ENCODE measurements around the gene KCNT2. TPM values are rescaled to one million over a fixed set of nuclear protein-coding genes. Genes with fewer than 3 reads are reported as not detected.

The KCNT2 gene
- total RNA-seq, 1 experiment from 2014 or later = 9.1 TPM

DNA sequence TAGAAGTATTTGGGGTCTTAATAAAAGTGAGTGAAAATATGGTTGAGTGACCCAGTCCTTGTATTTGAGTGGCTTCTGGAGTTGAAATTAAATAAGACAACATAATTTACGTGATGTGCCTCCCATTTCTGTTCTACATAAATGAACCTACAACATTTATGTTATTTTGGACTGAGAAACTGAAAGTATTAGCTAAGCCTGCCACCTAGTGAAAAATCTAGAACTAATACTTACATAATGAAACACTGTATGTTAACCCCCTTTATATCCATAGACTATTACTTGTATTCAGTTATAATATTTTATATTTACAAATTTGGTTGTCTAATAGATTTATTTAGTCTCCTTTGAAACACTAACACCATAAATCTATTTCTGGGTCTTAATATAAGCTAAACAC, 298.9 kb downstream of the KCNT2 start:
- no CpG with 5 or more reads among the region's 1 CpG for WGBS (ENCODE audit: extremely low coverage, insufficient read length, low lambda C conversion rate)
- Histone ChIP-seq H3K23ac (ENCODE audit: insufficient read length, low read depth, low read length) (no peak overlapping the region), H2BK20ac (ENCODE audit: low read depth, low read length, poor library complexity, severe bottlenecking) (no peak overlapping the region), H3K4me2 (ENCODE audit: insufficient read depth, insufficient read length, low read length) (no peak overlapping the region), H2BK120ac (ENCODE audit: low read depth, low read length, poor library complexity, severe bottlenecking) (no peak overlapping the region), H3K9me3 (ENCODE audit: control insufficient read depth, low read depth, low read length) (no peaks in the 10 kb centered on the region), H3K23me2 (ENCODE audit: insufficient read length, low read depth, low read length, poor library complexity, severe bottlenecking) (no peaks in the 10 kb centered on the region), H3T11ph (ENCODE audit: low read length) (no peak overlapping the region), H4K20me1 (ENCODE audit: control insufficient read depth, insufficient read depth, insufficient read length) (no peaks in the 10 kb centered on the region), H2BK12ac (ENCODE audit: insufficient read length, low read depth, low read length) (no peak overlapping the region), H3K4ac (ENCODE audit: low read depth, low read length) (no peak overlapping the region), H3K18ac (ENCODE audit: insufficient read length, low read depth, low read length) (no peak overlapping the region), H4K91ac (ENCODE audit: insufficient read length, low read depth, low read length) (no peak overlapping the region), H2AFZ (ENCODE audit: low read length) (no peak overlapping the region), H3K9ac (ENCODE audit: extremely low read depth, insufficient read length, low read length) (no peak overlapping the region), H3K79me1 (ENCODE audit: insufficient read depth, low read depth, low read length, poor library complexity, severe bottlenecking) (no peaks in the 10 kb centered on the region), H4K5ac (ENCODE audit: insufficient read length, low read depth, low read length) (no peak overlapping the region), H2BK5ac (ENCODE audit: insufficient read length, low read length) (no peak overlapping the region), H3K14ac (ENCODE audit: insufficient read depth, low read length) (no peak overlapping the region), H3K79me2 (ENCODE audit: insufficient read depth, low read length) (no peaks in the 10 kb centered on the region), H3K27ac (ENCODE audit: insufficient read length, low read depth, low read length) (no peak overlapping the region), H3K56ac (ENCODE audit: insufficient read length, low read depth, low read length) (no peak overlapping the region), H3K27me3 (ENCODE audit: insufficient read depth, low read length) (no peaks in the 10 kb centered on the region), H2AK5ac (ENCODE audit: insufficient read length, low read length) (no peak overlapping the region), H2BK15ac (ENCODE audit: low read depth, low read length) (no peak overlapping the region), H4K8ac (replicated peaks; ENCODE audit: insufficient read length, low read depth, low read length) (no peak overlapping the region), H3K4me1 (ENCODE audit: insufficient read depth, low read length) (no peaks in the 10 kb centered on the region; the same call in 1 of the 2 replicates)
- no peak for DNase-seq
- H3K4me3 Mint-ChIP-seq = no peak overlapping the region
- H3K4me1 Mint-ChIP-seq = peaks cover 46 to 47% of the 10 kb centered on the region in 2 experiments
- H3K27ac Mint-ChIP-seq = no peak overlapping the region
- no peaks in the 10 kb centered on the region for H3K9me3 Mint-ChIP-seq
- H3K36me3 Mint-ChIP-seq (ENCODE audit: insufficient read depth in 1 of 3, low read depth in 3 of 3) = peaks cover 2 to 11% (median 3%) of the 10 kb centered on the region in 3 experiments; a peak in 4 of 7 replicates
- peak; percentile 38; the same call in 2 of the 3 replicates for TF ChIP-seq CTCF (conservative IDR thresholded peaks at IDR 0.05)
- H3K27me3 Mint-ChIP-seq (ENCODE audit: low read depth) = no peaks in the 10 kb centered on the region

Measured in H9 (cell line).